ENCODE results near the gene RPS6KA2. TPM values are rescaled to one million over a fixed set of nuclear protein-coding genes. Genes with fewer than 3 reads are reported as not detected.

The RPS6KA2 gene
- total RNA-seq, 1 experiment from 2014 or later: 2.3 TPM

DNA sequence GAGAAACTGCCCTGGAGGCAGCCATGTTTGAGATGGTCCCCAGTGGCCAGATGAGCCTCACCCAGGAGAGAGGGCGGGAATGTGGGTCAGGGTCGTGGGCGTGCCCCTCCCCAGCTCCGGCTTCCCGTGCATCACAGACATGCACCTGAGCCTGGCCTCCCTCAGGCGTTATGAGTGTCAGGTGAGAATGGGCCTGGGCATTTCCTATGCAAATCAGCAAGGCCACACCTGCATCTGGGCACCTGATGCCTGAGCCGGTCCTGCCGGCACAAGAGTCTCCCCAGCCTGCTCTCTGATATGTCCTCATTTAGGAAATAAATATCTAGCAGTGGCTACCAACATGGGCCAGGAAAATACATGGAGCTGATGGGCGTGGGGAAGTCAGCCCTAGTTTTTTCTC, 123.0 kb downstream of the RPS6KA2 start:
- no peak for DNase-seq (ENCODE audit: low read depth)
- in situ Hi-C loops (cut with HindIII; ENCODE audit: low pct_unique_long_range_greater_than_20kb, low sequenced_read_pairs): no loop called here

DNA sequence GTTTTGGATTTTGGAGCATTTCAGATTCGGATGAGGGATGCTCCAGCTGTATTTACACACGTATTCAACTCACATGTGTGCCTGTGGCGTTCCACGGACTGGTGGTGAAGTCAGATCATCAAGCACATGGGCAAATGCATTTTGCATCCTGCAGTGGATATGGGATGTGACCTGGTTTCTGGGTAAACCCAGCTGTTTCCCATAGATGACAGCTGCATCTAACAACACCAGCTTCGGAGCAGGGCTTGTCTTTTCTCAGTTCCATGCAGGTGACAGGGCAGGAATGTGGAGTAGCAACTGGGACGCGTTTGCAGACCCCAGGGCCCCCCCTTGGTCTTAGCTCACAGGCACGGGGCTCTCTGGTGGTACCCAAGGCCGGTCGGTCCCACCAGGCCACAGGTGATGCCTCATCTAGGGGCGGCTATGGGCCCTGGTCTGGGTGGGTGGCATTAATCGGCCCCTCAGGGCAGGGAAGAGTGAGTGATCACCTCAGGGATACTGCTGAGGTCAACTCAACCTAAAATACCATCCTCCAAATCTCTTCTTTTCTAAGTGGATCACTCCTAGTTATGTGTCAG, 123.8 kb downstream of the RPS6KA2 start:
- in situ Hi-C loops (cut with HindIII; ENCODE audit: low pct_unique_long_range_greater_than_20kb, low sequenced_read_pairs): no loop called here

GRCh38 chr6:166502453-166502852, 124.6 kb downstream of the RPS6KA2 start:
- no peak for DNase-seq (ENCODE audit: low read depth)
- in situ Hi-C loops (cut with HindIII; ENCODE audit: low pct_unique_long_range_greater_than_20kb, low sequenced_read_pairs): no loop called here

More for the DNA sequence above, 123.8 kb downstream of the RPS6KA2 start:
- DNase-seq (ENCODE audit: low read depth): no peak

GRCh38 chr6:166501246-166501645, 125.8 kb downstream of the RPS6KA2 start:
- in situ Hi-C loops (cut with HindIII; ENCODE audit: low pct_unique_long_range_greater_than_20kb, low sequenced_read_pairs): no loop called here
- DNase-seq (ENCODE audit: low read depth): no peak

- in situ Hi-C loops (cut with HindIII; ENCODE audit: low pct_unique_long_range_greater_than_20kb, low sequenced_read_pairs): no loop called here
Measured at GRCh38 chr6:166500246-166500645, 126.8 kb downstream of the RPS6KA2 start.

GRCh38 chr6:166499350-166500163, 127.5 kb downstream of the RPS6KA2 start:
- in situ Hi-C loops (cut with HindIII; ENCODE audit: low pct_unique_long_range_greater_than_20kb, low sequenced_read_pairs): no loop called here
- DNase-seq (ENCODE audit: low read depth): no peak

More at GRCh38 chr6:166500246-166500645, 126.8 kb downstream of the RPS6KA2 start:
- no peak for DNase-seq (ENCODE audit: low read depth)

DNA sequence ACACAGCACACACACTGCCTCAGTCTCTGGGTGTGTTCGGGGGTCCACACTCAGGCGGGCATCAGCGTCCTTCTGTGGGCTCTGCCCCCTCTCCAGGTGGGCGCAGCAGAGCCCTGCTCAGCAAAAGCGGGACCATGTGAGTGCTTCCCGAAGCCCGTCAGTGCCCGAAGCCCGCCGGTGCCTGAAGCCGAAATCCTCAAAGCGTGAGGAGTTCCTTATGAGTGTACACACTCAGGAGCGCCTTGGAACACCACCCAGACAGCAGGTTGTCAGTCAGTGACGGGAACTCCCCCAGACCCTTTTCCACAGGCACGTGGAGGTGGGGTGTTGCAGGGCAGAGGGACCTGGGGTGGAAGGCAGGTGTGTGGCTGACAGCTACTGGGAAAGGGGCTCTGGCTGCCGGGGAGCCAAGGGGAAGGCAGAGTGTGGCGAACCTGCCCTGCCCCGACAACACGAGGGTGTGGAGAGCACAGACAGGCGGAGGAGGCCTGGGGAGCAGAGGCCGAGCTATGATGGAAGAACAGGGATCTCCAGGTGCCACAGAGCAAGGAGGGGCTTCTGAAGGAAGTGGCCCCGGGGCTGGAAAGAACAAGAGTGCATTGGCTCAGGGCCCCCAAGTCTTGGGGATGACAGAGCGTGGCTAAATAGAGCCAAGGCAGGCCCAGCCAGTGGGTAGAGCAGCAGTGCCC, 128.2 kb downstream of the RPS6KA2 start:
- in situ Hi-C loops (cut with HindIII; ENCODE audit: low pct_unique_long_range_greater_than_20kb, low sequenced_read_pairs): no loop called here
- DNase-seq (ENCODE audit: low read depth): no peak

GRCh38 chr6:166498228-166498627, 128.8 kb downstream of the RPS6KA2 start:
- in situ Hi-C loops (cut with HindIII; ENCODE audit: low pct_unique_long_range_greater_than_20kb, low sequenced_read_pairs): no loop called here
- no peak for DNase-seq (ENCODE audit: low read depth)

GRCh38 chr6:166497087-166497899, 129.8 kb downstream of the RPS6KA2 start:
- in situ Hi-C loops (cut with HindIII; ENCODE audit: low pct_unique_long_range_greater_than_20kb, low sequenced_read_pairs): no loop called here
- DNase-seq (ENCODE audit: low read depth): no peak

GRCh38 chr6:166496460-166496859, 130.6 kb downstream of the RPS6KA2 start:
- DNase-seq (ENCODE audit: low read depth): no peak

DNA sequence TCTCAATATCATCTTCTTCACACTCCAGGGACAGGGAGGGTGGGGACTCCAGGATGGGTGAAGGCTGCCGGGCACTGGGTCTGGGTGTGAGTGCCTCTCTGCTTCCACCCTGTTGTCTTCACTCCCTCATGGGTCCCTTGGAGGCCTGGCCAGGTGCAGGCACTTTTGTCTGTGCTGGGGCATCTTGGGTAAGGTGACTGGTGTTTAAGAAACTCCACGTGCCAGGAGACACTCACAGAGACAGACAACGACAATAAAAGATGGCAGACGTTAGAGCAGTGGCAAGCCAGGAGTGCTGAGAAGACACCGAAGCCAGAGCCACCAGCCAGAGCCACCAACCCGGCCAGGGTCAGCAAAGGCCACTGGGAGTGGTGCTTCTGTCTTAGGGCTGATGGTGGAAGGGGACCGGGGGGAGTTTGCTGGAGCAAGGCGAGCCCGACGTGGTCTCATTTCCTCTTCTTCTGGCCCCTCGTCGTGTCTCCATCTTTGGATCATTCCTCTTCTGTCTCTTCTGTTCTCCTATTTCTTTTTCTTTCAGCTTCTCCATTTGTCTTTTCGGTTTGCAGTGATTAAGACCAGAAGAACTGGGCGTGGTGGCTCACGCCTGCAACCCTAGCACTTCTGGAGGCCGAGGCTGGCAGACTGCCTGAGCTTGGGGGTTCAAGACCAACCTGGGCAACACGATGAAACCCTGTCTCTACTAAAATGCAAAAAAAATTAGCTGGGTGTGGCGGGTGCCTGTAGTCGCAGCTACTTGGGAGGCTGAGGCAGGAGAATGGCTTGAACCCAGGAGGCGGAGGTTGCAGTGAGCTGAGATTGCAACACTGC, 131.3 kb downstream of the RPS6KA2 start:
- in situ Hi-C loops (cut with HindIII; ENCODE audit: low pct_unique_long_range_greater_than_20kb, low sequenced_read_pairs): no loop called here
- DNase-seq (ENCODE audit: low read depth): no peak

More at GRCh38 chr6:166496460-166496859, 130.6 kb downstream of the RPS6KA2 start:
- in situ Hi-C loops (cut with HindIII; ENCODE audit: low pct_unique_long_range_greater_than_20kb, low sequenced_read_pairs): no loop called here

DNA sequence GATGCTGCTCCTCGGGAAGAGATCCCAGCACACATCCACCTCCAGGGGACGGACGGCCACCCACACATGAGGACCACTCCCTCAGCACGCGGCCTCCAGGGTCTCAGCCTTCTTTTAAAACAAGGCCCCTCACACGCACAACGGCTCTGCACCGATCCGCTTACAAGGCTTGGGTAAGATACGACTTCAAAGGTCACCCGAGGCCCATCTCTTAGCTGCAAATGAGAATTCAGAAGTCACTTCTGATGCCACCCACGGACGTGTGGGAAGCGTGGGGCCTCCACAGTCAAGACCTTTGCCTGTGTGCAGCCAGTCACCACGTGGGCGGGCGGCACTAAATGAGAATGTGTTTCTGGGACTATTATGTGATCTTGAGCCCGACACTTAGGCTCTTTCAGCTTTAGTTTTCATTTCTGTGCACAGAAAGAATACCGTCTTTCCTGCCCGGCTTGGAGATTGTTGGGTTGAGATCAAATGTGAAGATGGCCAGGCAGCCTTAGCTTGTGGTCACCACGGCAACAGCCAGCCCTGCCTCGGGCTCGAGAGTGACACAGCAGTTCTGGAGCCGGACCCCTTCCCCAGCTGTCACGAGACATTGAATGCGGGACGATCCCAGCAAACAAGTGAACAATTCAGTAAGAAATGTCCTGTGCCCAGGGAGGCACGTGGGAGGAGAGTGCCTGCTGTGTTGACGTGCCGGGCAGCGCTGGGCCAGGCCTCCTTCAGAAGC, 132.1 kb downstream of the RPS6KA2 start:
- in situ Hi-C loops (cut with HindIII; ENCODE audit: low pct_unique_long_range_greater_than_20kb, low sequenced_read_pairs): no loop called here
- DNase-seq (ENCODE audit: low read depth): no peak

- in situ Hi-C loops (cut with HindIII; ENCODE audit: low pct_unique_long_range_greater_than_20kb, low sequenced_read_pairs): no loop called here
- DNase-seq (ENCODE audit: low read depth): no peak
Measured at GRCh38 chr6:166494101-166494441, 133.0 kb downstream of the RPS6KA2 start.

DNA sequence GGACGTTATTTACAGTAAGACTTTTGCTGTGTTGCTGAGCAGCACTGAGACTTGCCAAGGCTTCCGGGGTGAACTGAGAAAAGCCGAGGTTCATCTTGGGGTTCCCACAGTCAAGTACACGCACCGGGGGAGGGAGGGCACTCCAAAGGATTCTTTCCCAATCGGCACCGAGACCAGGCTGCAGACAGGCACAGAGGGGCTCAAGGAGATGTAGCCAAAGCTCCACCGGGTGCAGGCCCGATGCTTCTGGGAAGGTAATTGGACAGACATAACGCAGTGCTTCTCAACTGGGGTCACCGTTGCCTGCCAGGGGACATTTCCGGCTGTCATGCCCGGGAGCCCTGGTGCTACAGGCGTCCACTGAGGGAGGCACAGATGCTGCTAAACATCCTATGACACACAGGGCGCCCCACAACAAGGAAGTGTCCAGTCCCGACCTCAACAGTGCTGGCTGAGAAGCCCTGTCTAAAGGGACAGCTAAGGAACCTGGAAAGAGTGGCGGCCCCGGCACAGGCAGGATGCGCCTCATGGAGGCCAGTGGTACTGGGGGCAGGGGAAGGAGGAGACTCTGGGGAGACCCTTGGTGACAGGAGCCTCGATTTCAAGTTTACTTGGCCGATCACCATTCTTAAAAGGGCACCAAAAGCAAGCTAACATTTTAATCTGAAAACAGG, 133.5 kb downstream of the RPS6KA2 start:
- no peak for DNase-seq (ENCODE audit: low read depth)
- in situ Hi-C loops (cut with HindIII; ENCODE audit: low pct_unique_long_range_greater_than_20kb, low sequenced_read_pairs): no loop called here

DNA sequence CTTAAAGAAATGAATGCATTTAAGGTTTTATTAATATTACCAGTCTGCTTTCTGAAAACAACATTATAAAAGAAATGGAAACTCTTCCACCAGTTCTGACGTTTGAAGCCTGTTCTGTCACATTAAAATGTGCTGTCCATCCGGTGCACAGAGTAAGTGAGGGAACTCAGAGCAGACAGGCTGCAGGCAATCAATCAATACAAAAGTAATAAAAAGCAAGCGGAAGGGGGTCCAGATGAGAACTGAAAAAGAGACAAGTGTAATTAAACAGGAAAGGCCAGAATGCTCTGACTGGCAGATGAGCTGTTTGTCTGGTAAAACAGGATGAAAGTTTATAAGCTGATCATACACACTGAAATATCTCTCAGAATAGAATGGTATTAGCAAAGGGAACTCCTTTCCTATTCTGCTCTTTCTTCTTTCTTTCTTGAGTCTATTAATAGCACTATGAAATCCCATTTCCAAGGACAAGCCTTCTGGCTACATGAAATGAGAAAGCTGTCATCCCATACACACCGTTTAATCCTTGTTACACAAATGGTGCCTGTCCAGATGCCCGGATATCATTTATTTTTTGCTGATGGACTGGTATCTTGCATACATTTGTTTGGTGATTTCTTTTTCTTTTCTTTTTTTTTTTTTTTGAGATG, 134.8 kb downstream of the RPS6KA2 start:
- DNase-seq (ENCODE audit: low read depth): no peak
- in situ Hi-C loops (cut with HindIII; ENCODE audit: low pct_unique_long_range_greater_than_20kb, low sequenced_read_pairs): no loop called here
